ENCODE results near the gene CASZ1.

The CASZ1 gene

DNA sequence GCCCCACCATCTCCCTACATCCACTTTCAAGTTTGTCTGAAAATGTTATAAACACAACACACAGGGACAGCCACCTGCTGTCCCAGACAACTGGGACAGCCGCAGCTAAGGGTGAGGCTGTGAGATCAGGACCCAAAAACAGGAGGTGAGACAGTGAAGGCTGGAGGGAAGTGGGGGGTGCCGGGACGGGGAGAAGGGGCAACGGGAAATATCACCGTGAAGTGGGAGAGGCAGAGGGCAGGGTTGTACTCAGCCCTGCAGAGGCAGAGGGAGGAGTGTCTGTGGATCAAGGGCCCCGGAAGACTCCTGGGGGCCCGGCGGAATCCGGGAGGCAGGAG lies 114.4 kb downstream of the CASZ1 start:
- DNase-seq: no peak

DNA sequence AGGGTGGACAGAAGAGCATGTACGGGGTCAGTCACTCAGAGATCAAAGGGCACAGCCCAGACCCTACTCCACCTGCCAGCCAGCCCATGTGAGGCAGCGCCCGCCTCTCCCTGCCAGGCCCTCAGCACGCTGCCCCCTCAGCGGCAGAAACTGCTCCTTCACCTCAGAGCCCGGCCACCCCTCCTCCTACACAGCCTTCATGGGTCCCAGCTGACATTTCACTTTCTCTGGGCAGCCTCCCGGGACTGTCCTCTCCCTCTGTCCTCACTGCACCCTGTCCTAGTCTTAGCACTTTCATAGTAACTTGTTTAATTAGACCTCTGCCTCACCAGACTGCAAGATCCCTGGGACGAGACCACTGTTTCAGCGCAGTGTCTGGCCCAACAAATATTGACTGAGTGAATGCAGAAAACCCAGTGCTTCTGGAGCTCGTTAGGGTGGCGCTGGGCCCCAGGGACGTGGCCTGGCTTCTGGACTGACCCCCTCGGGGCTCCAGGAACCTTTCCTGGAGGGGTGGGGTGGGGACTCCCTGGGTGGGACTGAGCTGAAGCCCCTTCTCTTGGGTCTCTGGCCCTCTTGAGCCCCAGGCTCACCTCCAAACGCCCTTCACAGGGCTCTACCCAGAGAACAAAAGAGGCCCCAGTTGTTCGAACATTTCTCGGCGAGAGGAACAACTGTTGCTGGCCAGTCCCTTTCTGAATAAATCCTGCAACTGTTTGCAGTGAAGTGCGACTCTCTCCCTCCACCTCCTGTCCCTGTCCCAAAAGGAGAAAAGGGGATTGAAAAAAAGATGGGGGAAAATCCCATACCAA lies 114.9 kb downstream of the CASZ1 start:
- peak; percentile 54 for DNase-seq

DNA sequence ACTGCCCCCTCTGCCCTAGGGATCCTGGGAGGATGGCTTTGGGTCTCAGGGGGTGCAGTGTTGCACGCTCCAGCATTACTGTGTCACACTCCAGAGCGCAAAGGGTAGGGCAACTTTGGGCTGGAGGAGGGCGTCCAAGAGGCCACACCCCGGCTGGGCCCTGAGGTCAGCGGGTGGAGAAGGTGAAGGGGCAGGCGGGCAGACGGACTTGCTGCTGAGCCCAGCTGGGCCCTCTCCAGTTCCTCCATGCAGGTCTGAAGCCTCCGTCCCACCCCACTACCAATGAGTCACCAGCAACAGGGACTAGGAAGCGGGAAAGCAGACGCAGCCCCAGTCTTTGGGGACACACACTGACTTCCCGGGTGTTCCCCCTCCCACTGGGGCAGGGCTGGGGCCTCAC lies 116.0 kb downstream of the CASZ1 start:
- no peak for DNase-seq

- peak; percentile 99 for DNase-seq
Measured at GRCh38 chr1:10679496-10680220, 116.8 kb downstream of the CASZ1 start.

DNA sequence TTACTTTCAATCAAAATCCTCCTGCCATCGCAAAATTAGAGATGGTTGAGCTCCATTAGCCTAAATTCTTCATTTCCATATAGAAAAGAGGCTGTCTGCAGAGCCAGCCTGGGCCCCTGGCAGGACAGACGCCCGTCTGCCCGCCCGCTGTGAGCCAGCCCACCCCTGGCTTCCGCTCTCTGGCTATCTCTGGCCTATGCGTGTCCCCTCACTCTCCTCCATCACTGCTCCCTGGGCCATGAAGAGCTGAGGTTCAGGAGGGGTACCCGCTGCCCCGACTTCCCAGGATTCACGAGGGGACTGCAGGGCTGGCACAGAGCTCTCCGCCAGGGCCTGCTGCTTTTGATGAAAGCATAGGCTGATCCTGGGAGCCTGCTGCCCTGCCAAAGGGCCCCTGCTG lies 117.6 kb downstream of the CASZ1 start:
- DNase-seq: peak; percentile 97

DNA sequence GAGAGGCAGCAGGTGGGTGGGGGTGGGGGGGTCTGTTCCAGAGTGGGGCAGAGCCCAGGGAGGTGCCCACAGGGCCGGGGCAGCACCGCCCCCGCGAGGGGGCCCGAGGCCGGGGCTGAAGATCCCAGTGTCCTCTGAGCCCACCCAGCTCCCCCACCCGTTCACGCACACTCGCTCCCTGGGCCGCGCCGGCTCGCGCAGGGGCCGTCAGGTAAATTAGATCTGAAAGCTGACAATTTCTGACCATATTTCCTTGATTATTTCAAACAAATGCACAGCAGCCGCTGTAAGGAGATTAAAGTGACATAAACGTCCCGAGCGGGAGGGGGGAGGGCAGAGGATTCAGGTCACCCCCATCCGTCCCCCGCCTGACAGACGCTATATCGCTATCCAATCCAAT lies 118.0 kb downstream of the CASZ1 start:
- DNase-seq: peak; percentile 98

GRCh38 chr1:10677491-10678391 lies 118.7 kb downstream of the CASZ1 start:
- DNase-seq: peak; percentile 99

- peak; percentile 70 for DNase-seq
Measured at GRCh38 chr1:10676963-10677362, 119.5 kb downstream of the CASZ1 start.

GRCh38 chr1:10675813-10676212 lies 120.6 kb downstream of the CASZ1 start:
- no peak for DNase-seq

DNA sequence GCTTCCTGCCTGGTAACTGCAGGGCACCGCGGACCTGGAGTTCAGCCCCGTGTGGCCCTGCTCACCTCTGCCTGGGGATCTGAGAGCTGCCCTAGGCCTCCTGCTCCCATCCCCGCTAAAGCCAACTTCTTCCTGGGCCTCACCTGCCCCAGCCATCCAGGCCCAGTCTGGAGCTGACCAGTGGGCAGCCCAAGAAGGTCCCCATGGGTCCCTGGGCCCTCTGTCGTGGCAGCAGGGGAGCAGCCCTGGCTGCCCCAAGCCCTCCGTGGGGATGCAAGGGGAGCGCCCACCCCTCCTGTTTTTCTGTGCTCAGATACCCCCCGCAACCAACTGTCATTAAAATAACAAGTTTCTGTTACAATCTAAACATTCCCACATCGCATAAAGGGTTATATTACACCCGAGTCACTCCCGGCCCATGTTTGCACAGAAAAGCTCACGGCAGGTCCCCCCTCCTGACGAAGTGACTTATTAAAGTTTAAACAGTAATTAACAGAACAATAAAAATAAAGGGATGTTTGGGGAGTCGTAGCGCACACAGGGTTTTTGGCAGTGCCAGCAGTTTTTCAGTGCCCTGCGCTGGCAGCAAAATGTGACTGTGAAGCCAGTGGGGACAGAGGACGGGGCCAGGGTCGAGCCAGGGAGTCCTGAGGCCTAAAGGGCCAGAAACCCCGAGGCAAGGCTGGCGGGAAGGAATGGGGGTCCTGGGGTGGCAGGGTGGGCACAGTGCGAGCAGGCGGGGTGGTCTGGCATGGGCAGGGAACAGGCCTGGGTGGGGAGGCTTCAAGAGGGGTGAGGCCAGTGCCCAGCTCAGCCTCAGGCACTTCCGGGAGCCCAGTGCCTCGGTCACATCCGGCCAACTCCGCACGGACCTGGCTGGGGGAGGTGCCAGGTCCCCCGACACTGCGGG lies 121.5 kb downstream of the CASZ1 start:
- no peak for DNase-seq

DNA sequence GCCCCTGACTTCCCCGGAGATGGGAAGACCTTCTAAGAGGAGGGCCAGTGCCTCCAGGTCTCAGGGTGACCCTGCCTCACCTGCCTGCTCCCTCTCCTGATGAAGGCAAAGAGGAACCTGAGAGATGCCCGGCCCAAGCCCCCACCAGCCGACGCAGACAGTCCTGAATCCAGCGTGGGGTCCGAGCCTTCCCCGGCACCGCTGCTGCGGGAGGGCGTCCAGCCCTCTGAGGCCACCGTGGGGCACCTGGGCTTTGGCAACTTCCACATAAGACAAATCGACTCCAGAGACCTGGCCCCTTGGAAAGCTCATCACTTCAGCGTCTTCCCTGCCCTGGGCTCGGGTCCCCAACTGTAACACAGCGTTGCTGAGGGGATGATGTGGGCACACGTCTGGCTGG lies 122.2 kb downstream of the CASZ1 start:
- DNase-seq: no peak

GRCh38 chr1:10673109-10673711 lies 123.2 kb downstream of the CASZ1 start:
- DNase-seq: peak; percentile 26

- no peak for DNase-seq
Measured at GRCh38 chr1:10672343-10673050, 123.9 kb downstream of the CASZ1 start.

GRCh38 chr1:10671622-10672342 lies 124.7 kb downstream of the CASZ1 start:
- DNase-seq: peak; percentile 44

GRCh38 chr1:10671090-10671489 lies 125.4 kb downstream of the CASZ1 start:
- peak; percentile 56 for DNase-seq

GRCh38 chr1:10670190-10670589 lies 126.3 kb downstream of the CASZ1 start:
- DNase-seq: no peak

DNA sequence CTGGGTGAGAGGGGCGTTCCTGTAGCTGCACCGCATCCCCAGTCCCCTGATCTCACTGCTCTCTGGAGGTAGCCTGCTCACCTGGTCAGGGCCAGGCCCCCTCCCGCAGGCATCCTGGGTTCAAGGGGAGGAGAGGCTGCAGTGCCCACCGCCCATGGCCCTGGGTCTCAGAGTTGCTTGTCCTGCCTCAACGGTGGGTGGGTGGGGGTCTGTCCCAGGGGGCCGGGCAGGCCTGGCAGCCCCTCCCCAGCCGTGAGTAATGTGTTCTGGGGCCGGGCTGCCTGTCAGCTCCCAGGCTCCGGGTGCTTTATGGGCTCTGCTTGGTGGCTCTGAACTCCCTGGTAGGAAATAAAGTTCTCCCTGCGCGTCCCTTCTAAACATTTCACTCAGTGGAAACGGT lies 126.9 kb downstream of the CASZ1 start:
- DNase-seq: no peak

- DNase-seq: peak; percentile 56
Measured at GRCh38 chr1:10667861-10668761, 128.3 kb downstream of the CASZ1 start.
